ENCODE measurements around the gene CTNNA3. TPM values are rescaled to one million over a fixed set of nuclear protein-coding genes. Genes with fewer than 3 reads are reported as not detected.
"Not testable (repeated sequence)": the region's sequence is repeated elsewhere in the genome, so short reads cannot be mapped to it uniquely, and the experiment has no call there.

Gene CTNNA3
- polyA plus RNA-seq, 3 donors = 0.05 to 0.09 TPM; not detected in 1

- 67 to 84% (median 70%) methylated on average over 1 of the region's 1 CpG for WGBS, 3 donors
Observed at GRCh38 chr10:67452892-67453291, 243.1 kb downstream of the CTNNA3 start.

GRCh38 chr10:67438605-67439304 is 257.2 kb downstream of the CTNNA3 start:
- H3K27ac ChIP-seq (ENCODE audit: low read depth, low read length) = no peak overlapping the region
- 62 to 70% (median 64%) methylated on average over 4 of the region's 4 CpGs for WGBS, 3 donors

More at GRCh38 chr10:67452892-67453291, 243.1 kb downstream of the CTNNA3 start:
- H3K27ac ChIP-seq (ENCODE audit: low read depth, low read length) = no peak overlapping the region

GRCh38 chr10:67433276-67433675 is 262.7 kb downstream of the CTNNA3 start:
- H3K27ac ChIP-seq (ENCODE audit: low read depth, low read length) = no peak overlapping the region
- 46 to 74% (median 52%) methylated on average over 2 of the region's 2 CpGs for WGBS, 3 donors

GRCh38 chr10:67402620-67403019 is 293.4 kb downstream of the CTNNA3 start:
- WGBS, 3 donors = 87 to 88% (median 88%) methylated on average over 3 of the region's 3 CpGs
- no peak overlapping the region for H3K27ac ChIP-seq (ENCODE audit: low read depth, low read length)

GRCh38 chr10:67401711-67402110 is 294.3 kb downstream of the CTNNA3 start:
- no peak overlapping the region for H3K27ac ChIP-seq (ENCODE audit: low read depth, low read length)
- 12 to 36% (median 27%) methylated on average over 1 of the region's 1 CpG for WGBS, 3 donors

- not testable (repeated sequence) for H3K27ac ChIP-seq (ENCODE audit: low read depth, low read length)
- WGBS, 3 donors = 11 to 18% (median 18%) methylated on average over 32 to 33 of the region's 33 CpGs
Observed at GRCh38 chr10:67386841-67387533, 309.0 kb downstream of the CTNNA3 start.

GRCh38 chr10:67386260-67386659 is 309.7 kb downstream of the CTNNA3 start:
- H3K27ac ChIP-seq (ENCODE audit: low read depth, low read length) = no peak overlapping the region
- WGBS, 3 donors = 78 to 86% (median 83%) methylated on average over 3 of the region's 3 CpGs

GRCh38 chr10:67385566-67385965 is 310.4 kb downstream of the CTNNA3 start:
- no peak overlapping the region for H3K27ac ChIP-seq (ENCODE audit: low read depth, low read length)
- 81 to 88% (median 86%) methylated on average over 2 of the region's 2 CpGs for WGBS, 3 donors

- no peak overlapping the region for H3K27ac ChIP-seq (ENCODE audit: low read depth, low read length)
Observed at GRCh38 chr10:67385089-67385488, 310.9 kb downstream of the CTNNA3 start.

GRCh38 chr10:67331121-67331910 is 364.7 kb downstream of the CTNNA3 start:
- no peak overlapping the region for H3K27ac ChIP-seq (ENCODE audit: low read depth, low read length)
- WGBS, 3 donors = 79 to 85% (median 79%) methylated on average over 1 of the region's 1 CpG

GRCh38 chr10:67327626-67328535 is 368.1 kb downstream of the CTNNA3 start:
- WGBS, 3 donors = 78 to 83% (median 80%) methylated on average over 9 of the region's 9 CpGs
- no peak overlapping the region for H3K27ac ChIP-seq (ENCODE audit: low read depth, low read length)

GRCh38 chr10:67319976-67320375 is 376.0 kb downstream of the CTNNA3 start:
- WGBS, 3 donors = 49 to 67% (median 64%) methylated on average over 2 of the region's 2 CpGs
- H3K27ac ChIP-seq (ENCODE audit: low read depth, low read length) = no peak overlapping the region

GRCh38 chr10:67308912-67309311 is 387.1 kb downstream of the CTNNA3 start:
- no peak overlapping the region for H3K27ac ChIP-seq (ENCODE audit: low read depth, low read length)

GRCh38 chr10:67306588-67307205 is 389.3 kb downstream of the CTNNA3 start:
- 72 to 90% (median 82%) methylated on average over 2 of the region's 2 CpGs for WGBS, 3 donors
- no peak overlapping the region for H3K27ac ChIP-seq (ENCODE audit: low read depth, low read length)

- 90 to 94% (median 92%) methylated on average over 3 of the region's 3 CpGs for WGBS, 3 donors
Observed at GRCh38 chr10:67302701-67303100, 393.3 kb downstream of the CTNNA3 start.

GRCh38 chr10:67299761-67300160 is 396.2 kb downstream of the CTNNA3 start:
- 61 to 89% (median 74%) methylated on average over 1 of the region's 1 CpG for WGBS, 3 donors

More at GRCh38 chr10:67302701-67303100, 393.3 kb downstream of the CTNNA3 start:
- H3K27ac ChIP-seq (ENCODE audit: low read depth, low read length) = no peak overlapping the region

GRCh38 chr10:67297637-67298181 is 398.3 kb downstream of the CTNNA3 start:
- H3K27ac ChIP-seq (ENCODE audit: low read depth, low read length) = no peak overlapping the region
- WGBS, 3 donors = 86 to 93% (median 91%) methylated on average over 4 of the region's 4 CpGs

More at GRCh38 chr10:67299761-67300160, 396.2 kb downstream of the CTNNA3 start:
- H3K27ac ChIP-seq (ENCODE audit: low read depth, low read length) = no peak overlapping the region

All from adipose tissue (tissue), 3 donors.